ENCODE results near the gene PHF8. TPM values are rescaled to one million over a fixed set of nuclear protein-coding genes. Genes with fewer than 3 reads are reported as not detected.

The PHF8 gene
- total and polyA plus RNA-seq, 10 donors = 4.8 to 53.5 (median 36.2) TPM

GRCh38 chrX:54089191-54089590 lies 44.9 kb upstream of the PHF8 start:
- Histone ChIP-seq H3K4me3 (no peak overlapping the region), H3K27me3 (replicated peaks in 1 of 7) (no peaks in the 10 kb centered on the region), H3K4me1 (no peaks in the 10 kb centered on the region), H3K9me3 (no peaks in the 10 kb centered on the region), H3K27ac (no peak overlapping the region), H3K36me3 (peaks cover 0 to 45% (median 0%) of the 10 kb centered on the region in 6 donors)
- DNase-seq = no peak
- WGBS, 5 donors = 65 to 78% (median 65%) methylated on average over 2 of the region's 2 CpGs
- no peak for TF ChIP-seq POLR2AphosphoS5 (IDR thresholded peaks at IDR 0.05)
- intact Hi-C loops (cut with DNase I; ENCODE audit: low total_unique reads) = no loop called here

- H3K36me3 ChIP-seq = peaks cover 0 to 45% (median 0%) of the 10 kb centered on the region in 6 donors
- H3K4me3 ChIP-seq = no peak overlapping the region
- no peaks in the 10 kb centered on the region for H3K9me3 ChIP-seq
- no peaks in the 10 kb centered on the region for H3K4me1 ChIP-seq
- no peak for DNase-seq
- TF ChIP-seq POLR2AphosphoS5 (IDR thresholded peaks at IDR 0.05) (no peak), POLR2A (IDR thresholded peaks at IDR 0.05) (no peak), CTCF (IDR thresholded peaks at IDR 0.05 in 8 of 11, conservative IDR thresholded peaks at IDR 0.05 in 3 of 11) (no peak)
- no peak overlapping the region for H3K27ac ChIP-seq
- no peaks in the 10 kb centered on the region for H3K27me3 ChIP-seq (replicated peaks in 1 of 7)
- intact Hi-C loops (cut with DNase I; ENCODE audit: low total_unique reads) = no loop called here
- WGBS, 5 donors = 64 to 89% (median 81%) methylated on average over 2 to 4 of the region's 4 CpGs
Measured at GRCh38 chrX:54087661-54088060, 43.4 kb upstream of the PHF8 start.

- H3K4me1 ChIP-seq = no peaks in the 10 kb centered on the region
- DNase-seq = no peak
- WGBS, 5 donors = 79 to 96% (median 87%) methylated on average over 5 to 6 of the region's 6 CpGs
- no peaks in the 10 kb centered on the region for H3K27me3 ChIP-seq (replicated peaks in 1 of 7)
- intact Hi-C loops (cut with DNase I; ENCODE audit: low total_unique reads) = no loop called here
- H3K27ac ChIP-seq = no peak overlapping the region
- no peaks in the 10 kb centered on the region for H3K9me3 ChIP-seq
- TF ChIP-seq POLR2AphosphoS5 (IDR thresholded peaks at IDR 0.05) (no peak), POLR2A (IDR thresholded peaks at IDR 0.05) (no peak), CTCF (IDR thresholded peaks at IDR 0.05 in 8 of 11, conservative IDR thresholded peaks at IDR 0.05 in 3 of 11) (no peak)
- peaks cover 0 to 50% (median 2%) of the 10 kb centered on the region in 6 donors for H3K36me3 ChIP-seq
- no peak overlapping the region for H3K4me3 ChIP-seq
Measured at GRCh38 chrX:54085666-54086065, 41.4 kb upstream of the PHF8 start.

- DNase-seq = no peak
- Histone ChIP-seq H3K9me3 (no peaks in the 10 kb centered on the region), H3K4me1 (no peaks in the 10 kb centered on the region), H3K4me3 (no peak overlapping the region), H3K36me3 (peaks cover 0 to 51% (median 6%) of the 10 kb centered on the region in 6 donors), H3K27me3 (replicated peaks in 1 of 7) (no peaks in the 10 kb centered on the region), H3K27ac (no peak overlapping the region)
- intact Hi-C loops (cut with DNase I; ENCODE audit: low total_unique reads) = no loop called here
- TF ChIP-seq POLR2AphosphoS5 (IDR thresholded peaks at IDR 0.05) (no peak), POLR2A (IDR thresholded peaks at IDR 0.05) (no peak), CTCF (IDR thresholded peaks at IDR 0.05 in 8 of 11, conservative IDR thresholded peaks at IDR 0.05 in 3 of 11) (no peak)
- WGBS, 5 donors = 89 to 100% (median 96%) methylated on average over 2 of the region's 2 CpGs
Measured at GRCh38 chrX:54076903-54077302, 32.6 kb upstream of the PHF8 start.

- 86 to 99% (median 94%) methylated on average over 6 of the region's 6 CpGs for WGBS, 5 donors
- H3K4me1 ChIP-seq = no peaks in the 10 kb centered on the region
- DNase-seq = no peak
- H3K36me3 ChIP-seq = peaks cover 0 to 38% (median 2%) of the 10 kb centered on the region in 6 donors
- TF ChIP-seq POLR2AphosphoS5 (IDR thresholded peaks at IDR 0.05) (no peak), POLR2A (IDR thresholded peaks at IDR 0.05) (no peak), CTCF (IDR thresholded peaks at IDR 0.05 in 8 of 11, conservative IDR thresholded peaks at IDR 0.05 in 3 of 11) (no peak)
- no peaks in the 10 kb centered on the region for H3K27me3 ChIP-seq (replicated peaks in 1 of 7)
- intact Hi-C loops (cut with DNase I; ENCODE audit: low total_unique reads) = no loop called here
- H3K9me3 ChIP-seq = no peaks in the 10 kb centered on the region
- H3K4me3 ChIP-seq = no peak overlapping the region
- no peak overlapping the region for H3K27ac ChIP-seq
Measured at GRCh38 chrX:54074826-54075225, 30.6 kb upstream of the PHF8 start.
